ENCODE results near the gene TGFBI.

TGFBI gene

GRCh38 chr5:135991429-135991828 is 37.4 kb upstream of the TGFBI start:
- ATAC-seq (ENCODE audit: insufficient read depth, low read depth) (no peak), DNase-seq (no peak)
- Histone ChIP-seq H3K4me3 (ENCODE audit: low read depth in 1 of 2, low read length in 2 of 2) (no peak overlapping the region), H3K27ac (ENCODE audit: low read length) (no peak overlapping the region), H3K4me2 (ENCODE audit: insufficient read depth, low read length) (no peak overlapping the region), H3K79me2 (ENCODE audit: insufficient read depth, low read length) (no peaks in the 10 kb centered on the region), H3K36me3 (ENCODE audit: insufficient read depth, low read length) (no peaks in the 10 kb centered on the region), H3K9me3 (ENCODE audit: insufficient read depth, low read length, severe bottlenecking) (no peaks in the 10 kb centered on the region), H3K27me3 (ENCODE audit: insufficient read depth, low read length, poor library complexity) (no peaks in the 10 kb centered on the region), H3K4me1 (ENCODE audit: insufficient read depth, low read length) (no peaks in the 10 kb centered on the region), H3K9ac (ENCODE audit: low read depth, low read length) (no peak overlapping the region), H4K20me1 (ENCODE audit: insufficient read depth, low read length) (no peaks in the 10 kb centered on the region), H2AFZ (ENCODE audit: low read depth, low read length) (no peak overlapping the region)
- no peak for TF ChIP-seq CTCF (IDR thresholded peaks at IDR 0.05; ENCODE audit: borderline replicate concordance, extremely low read depth, low read length, poor library complexity, severe bottlenecking)
- TF ChIP-seq EZH2 (IDR thresholded peaks at IDR 0.05; ENCODE audit: borderline replicate concordance, low read depth, low read length, severe bottlenecking), result no peak

GRCh38 chr5:135993335-135993879 is 35.4 kb upstream of the TGFBI start:
- Histone ChIP-seq H3K27ac (ENCODE audit: low read length) (no peak overlapping the region), H3K4me3 (ENCODE audit: low read depth in 1 of 2, low read length in 2 of 2) (no peak overlapping the region), H3K36me3 (ENCODE audit: insufficient read depth, low read length) (no peaks in the 10 kb centered on the region), H3K4me2 (ENCODE audit: insufficient read depth, low read length) (no peak overlapping the region), H3K79me2 (ENCODE audit: insufficient read depth, low read length) (no peaks in the 10 kb centered on the region), H3K9ac (ENCODE audit: low read depth, low read length) (no peak overlapping the region), H3K4me1 (ENCODE audit: insufficient read depth, low read length) (no peaks in the 10 kb centered on the region), H4K20me1 (ENCODE audit: insufficient read depth, low read length) (no peaks in the 10 kb centered on the region), H3K9me3 (ENCODE audit: insufficient read depth, low read length, severe bottlenecking) (no peaks in the 10 kb centered on the region), H2AFZ (ENCODE audit: low read depth, low read length) (no peak overlapping the region), H3K27me3 (ENCODE audit: insufficient read depth, low read length, poor library complexity) (no peaks in the 10 kb centered on the region)
- TF ChIP-seq CTCF (IDR thresholded peaks at IDR 0.05; ENCODE audit: borderline replicate concordance, extremely low read depth, low read length, poor library complexity, severe bottlenecking), result no peak
- TF ChIP-seq EZH2 (IDR thresholded peaks at IDR 0.05; ENCODE audit: borderline replicate concordance, low read depth, low read length, severe bottlenecking), result no peak
- no peak for DNase-seq
- no peak for ATAC-seq (ENCODE audit: insufficient read depth, low read depth)

- no peaks in the 10 kb centered on the region for H3K9me3 ChIP-seq (ENCODE audit: insufficient read depth, low read length, severe bottlenecking)
- no peak overlapping the region for H3K27ac ChIP-seq (ENCODE audit: low read length)
- H3K4me1 ChIP-seq (ENCODE audit: insufficient read depth, low read length), result no peaks in the 10 kb centered on the region
- no peaks in the 10 kb centered on the region for H3K79me2 ChIP-seq (ENCODE audit: insufficient read depth, low read length)
- ATAC-seq (ENCODE audit: insufficient read depth, low read depth), result no peak
- TF ChIP-seq CTCF (IDR thresholded peaks at IDR 0.05; ENCODE audit: borderline replicate concordance, extremely low read depth, low read length, poor library complexity, severe bottlenecking), result no peak
- TF ChIP-seq EZH2 (IDR thresholded peaks at IDR 0.05; ENCODE audit: borderline replicate concordance, low read depth, low read length, severe bottlenecking), result no peak
- H3K9ac ChIP-seq (ENCODE audit: low read depth, low read length), result no peak overlapping the region
- no peak overlapping the region for H3K4me3 ChIP-seq (ENCODE audit: low read depth in 1 of 2, low read length in 2 of 2)
- no peak overlapping the region for H3K4me2 ChIP-seq (ENCODE audit: insufficient read depth, low read length)
- no peaks in the 10 kb centered on the region for H3K36me3 ChIP-seq (ENCODE audit: insufficient read depth, low read length)
- no peaks in the 10 kb centered on the region for H3K27me3 ChIP-seq (ENCODE audit: insufficient read depth, low read length, poor library complexity)
- no peak for DNase-seq
- H2AFZ ChIP-seq (ENCODE audit: low read depth, low read length), result no peak overlapping the region
- H4K20me1 ChIP-seq (ENCODE audit: insufficient read depth, low read length), result no peaks in the 10 kb centered on the region
Measured at GRCh38 chr5:135993880-135994636, 34.7 kb upstream of the TGFBI start.

All from DND-41 (cell line).